Endothelial cell of umbilical vein (primary cell): ENCODE measurements around the gene TYRO3. TPM values are rescaled to one million over a fixed set of nuclear protein-coding genes. Genes with fewer than 3 reads are reported as not detected.

Source experiments
- BruUV-seq: library from RNA; stranded (reverse); fragments of 400-500 nt; replicated peaks from 2 replicates; lab custom pipeline; 2021; lab: Mats Ljungman, UMichigan
- CTCF ChIA-PET: fragments of 300-600, 350-600 bp; sonication (Branson Sonifier 250); formaldehyde crosslinking; loops from one replicate; lab custom pipeline; 2021; ENCODE audit warnings: antibody characterized with exemption, inconsistent platforms; lab: Charles Lee
- POLR2A ChIA-PET: fragments of 300-600, 350-600 bp; sonication (Branson Sonifier 250); formaldehyde crosslinking; loops from one replicate; lab custom pipeline; 2021; ENCODE audit warnings: antibody characterized with exemption, inconsistent platforms; lab: Charles Lee
- DNase-seq: peaks from one replicate; pipeline ENCODE4 v3.0.0-alpha.2; 2011; ENCODE audit warnings: low read depth, low spot score
- FAIRE-seq: peaks from 2 replicates; lab custom pipeline; 2011; peaks lifted over from hg19 to GRCh38; lab: Jason Lieb, UNC
- H2AFZ ChIP-seq: 2 replicates; pipeline ENCODE4 v1.6.0; 2012; ENCODE audit warnings: low read depth, low read length, control low read depth, inconsistent platforms
- H3K27ac ChIP-seq: 2 replicates; pipeline ENCODE4 v1.5.1; 2011; ENCODE audit warnings: low read depth, mild to moderate bottlenecking, control low read depth, low read length, moderate library complexity; ENCODE audit not compliant: insufficient read depth
- H3K27me3 ChIP-seq, 2 experiments: 2 replicates each; pipeline versions ENCODE4 v1.6.0 to v1.6.1; 2011; ENCODE audit warnings: low read length in 2 of 2, mixed read lengths in 1 of 2; ENCODE audit not compliant: control insufficient read depth in 2 of 2, insufficient read depth in 2 of 2
- H3K36me3 ChIP-seq, 2 experiments: 2 replicates in 1 of 2; 3 replicates in 1 of 2; pipeline ENCODE4 v1.5.1; 2011; ENCODE audit warnings: low read length in 2 of 2, mild to moderate bottlenecking in 1 of 2, moderate library complexity in 1 of 2; ENCODE audit not compliant: control insufficient read depth in 2 of 2, insufficient read depth in 2 of 2; ENCODE audit errors: extremely low read depth in 1 of 2
- H3K4me1 ChIP-seq: 3 replicates; pipeline ENCODE4 v1.5.1; 2011; ENCODE audit warnings: mild to moderate bottlenecking, low read length; ENCODE audit not compliant: control insufficient read depth, insufficient read depth; ENCODE audit errors: extremely low read depth
- H3K4me2 ChIP-seq: 2 replicates; pipeline ENCODE4 v1.6.1; 2011; ENCODE audit warnings: low read length, control low read depth, mixed read lengths; ENCODE audit not compliant: insufficient read depth
- H3K4me3 ChIP-seq, 3 experiments: fragments of 200-600 bp in 1 of 3; sonication (generic), shearing (Covaris generic) in 1 of 3; replicated peaks in 1 of 3; 2 replicates each; pipeline ENCODE4 v1.5.1; 2011 to 2016; ENCODE audit warnings: control low read depth in 3 of 3, low read length in 3 of 3, mild to moderate bottlenecking in 2 of 3, inconsistent platforms in 1 of 3, low read depth in 1 of 3, moderate library complexity in 1 of 3; ENCODE audit not compliant: insufficient read depth in 1 of 3
- H3K79me2 ChIP-seq: 2 replicates; pipeline ENCODE4 v1.6.0; 2012; ENCODE audit warnings: low read length, inconsistent platforms; ENCODE audit not compliant: control insufficient read depth, insufficient read depth
- H3K9ac ChIP-seq: replicated peaks from 2 replicates; pipeline ENCODE3; 2011; ENCODE audit warnings: low read length, control low read depth; ENCODE audit not compliant: insufficient read depth; ENCODE audit errors: extremely low read depth
- H3K9me1 ChIP-seq: replicated peaks from 3 replicates; pipeline ENCODE4 v1.6.0; 2011; ENCODE audit warnings: mild to moderate bottlenecking, low read length; ENCODE audit not compliant: control insufficient read depth, insufficient read depth; ENCODE audit errors: extremely low read depth
- H3K9me3 ChIP-seq: replicated peaks from 2 replicates; pipeline ENCODE4 v1.5.1; 2012; ENCODE audit warnings: low read length, inconsistent platforms; ENCODE audit not compliant: control insufficient read depth, insufficient read depth
- H4K20me1 ChIP-seq: replicated peaks from 2 replicates; pipeline ENCODE3; 2011; ENCODE audit warnings: mild to moderate bottlenecking, low read length; ENCODE audit not compliant: control insufficient read depth, insufficient read depth; ENCODE audit errors: extremely low read depth
- EZH2 ChIP-seq: IDR thresholded peaks from 2 replicates; pipeline ENCODE4 v1.6.1; 2012; ENCODE audit warnings: borderline replicate concordance, low read depth, mild to moderate bottlenecking, moderate library complexity, low read length, inconsistent platforms; ENCODE audit not compliant: severe bottlenecking
- FOS ChIP-seq: IDR thresholded peaks from 2 replicates; pipeline ENCODE4 v1.6.1; 2011; ENCODE audit warnings: mild to moderate bottlenecking, low read length, moderate library complexity, borderline replicate concordance; ENCODE audit not compliant: insufficient read depth
- GATA2 ChIP-seq: IDR thresholded peaks from 2 replicates; pipeline ENCODE4 v1.7.0; 2011; ENCODE audit warnings: low read depth, mild to moderate bottlenecking, moderate library complexity, mixed read lengths, low read length; ENCODE audit not compliant: insufficient read length, insufficient read depth
- JUN ChIP-seq: IDR thresholded peaks from 2 replicates; pipeline ENCODE4 v1.6.1; 2011; ENCODE audit warnings: borderline replicate concordance, low read depth; ENCODE audit not compliant: insufficient read length, insufficient read depth
- MAX ChIP-seq: IDR thresholded peaks from 2 replicates; pipeline ENCODE4 v1.6.1; 2011; ENCODE audit not compliant: insufficient read depth, insufficient read length
- MYC ChIP-seq: IDR thresholded peaks from one replicate; pipeline ENCODE4 v1.6.1; 2011; ENCODE audit warnings: mild to moderate bottlenecking, low read depth, low read length
- POLR2A ChIP-seq: IDR thresholded peaks from 2 replicates; pipeline ENCODE4 v1.6.1; 2012; ENCODE audit warnings: low read depth, mild to moderate bottlenecking, control low read depth, low read length
- POLR2AphosphoS5 ChIP-seq: IDR thresholded peaks from 2 replicates; pipeline ENCODE4 v1.6.1; 2012; ENCODE audit warnings: low read depth, mild to moderate bottlenecking, control low read depth, low read length, moderate library complexity; ENCODE audit not compliant: insufficient read depth
- dilution Hi-C: fragments of 300-500 bp; cut with MboI; formaldehyde crosslinking; loops from one replicate; pipeline ENCODE4 v1.15.0; 2019; ENCODE audit warnings: low sequenced_read_pairs; ENCODE audit not compliant: extremely low pct_ligation_motif_present
- intact Hi-C: fragments of 100-400 bp; cut with micrococcal nuclease; formaldehyde crosslinking; loops from one replicate; pipeline ENCODE4 v1.10.0; 2022
- polyA plus RNA-seq, 4 experiments: library from polyadenylated mRNA; depleted of rRNA in 3 of 4; stranded (reverse) in 3 of 4; unstranded in 1 of 4; fragments of >200 nt; gene quantifications; 2 replicates each; pipeline versions ENCODE4 v1.2.1 to v1.2.3, GENCODE V29; 2011 to 2012; ENCODE audit warnings: missing spikeins in 1 of 4
- total RNA-seq: library from RNA; stranded (reverse); gene quantifications from 2 replicates; pipeline ENCODE4 v1.2.3, GENCODE V29; 2021
- TF ChIP-seq, protein P1 (sequence below), 2 donors: IDR thresholded peaks; 1 replicate in 1 of 2; 2 replicates in 1 of 2; pipeline ENCODE4 v1.5.1; 2011; ENCODE audit warnings: low read length in 2 of 2, mild to moderate bottlenecking in 2 of 2, moderate library complexity in 2 of 2, control low read depth in 1 of 2, inconsistent platforms in 1 of 2, low read depth in 1 of 2; ENCODE audit not compliant: insufficient read depth in 1 of 2; ENCODE audit errors: extremely low read depth in 1 of 2

Gene TYRO3
- total and polyA plus RNA-seq, 2 donors (not counting 3 experiments of a cell fraction or from before 2014, with no cell fraction given), result 14.1 to 14.5 TPM

- intact Hi-C loops, result loop anchor here (10.0 kb wide), 1 partner anchor 89 kb away; no protein-coding TSS in a partner anchor
- H3K4me1 ChIP-seq, result peaks cover 7% of the 10 kb centered on the region
- H3K9me1 ChIP-seq, result no peaks in the 10 kb centered on the region
- CTCF ChIA-PET, result no interaction called here
- BruUV-seq, result no TSS peak
- TF ChIP-seq, protein P1, sequence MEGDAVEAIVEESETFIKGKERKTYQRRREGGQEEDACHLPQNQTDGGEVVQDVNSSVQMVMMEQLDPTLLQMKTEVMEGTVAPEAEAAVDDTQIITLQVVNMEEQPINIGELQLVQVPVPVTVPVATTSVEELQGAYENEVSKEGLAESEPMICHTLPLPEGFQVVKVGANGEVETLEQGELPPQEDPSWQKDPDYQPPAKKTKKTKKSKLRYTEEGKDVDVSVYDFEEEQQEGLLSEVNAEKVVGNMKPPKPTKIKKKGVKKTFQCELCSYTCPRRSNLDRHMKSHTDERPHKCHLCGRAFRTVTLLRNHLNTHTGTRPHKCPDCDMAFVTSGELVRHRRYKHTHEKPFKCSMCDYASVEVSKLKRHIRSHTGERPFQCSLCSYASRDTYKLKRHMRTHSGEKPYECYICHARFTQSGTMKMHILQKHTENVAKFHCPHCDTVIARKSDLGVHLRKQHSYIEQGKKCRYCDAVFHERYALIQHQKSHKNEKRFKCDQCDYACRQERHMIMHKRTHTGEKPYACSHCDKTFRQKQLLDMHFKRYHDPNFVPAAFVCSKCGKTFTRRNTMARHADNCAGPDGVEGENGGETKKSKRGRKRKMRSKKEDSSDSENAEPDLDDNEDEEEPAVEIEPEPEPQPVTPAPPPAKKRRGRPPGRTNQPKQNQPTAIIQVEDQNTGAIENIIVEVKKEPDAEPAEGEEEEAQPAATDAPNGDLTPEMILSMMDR (IDR thresholded peaks at IDR 0.05; ENCODE audit: extremely low read depth in 1 of 2, insufficient read depth in 1 of 2, low read depth in 1 of 2, low read length in 2 of 2), result no peak
- TF ChIP-seq GATA2 (no peak), POLR2AphosphoS5 (no peak), MAX (no peak), POLR2A (no peak), EZH2 (no peak), FOS (no peak), JUN (no peak), MYC (no peak)
- H2AFZ ChIP-seq, result no peak overlapping the region
- POLR2A ChIA-PET, result no interaction called here
- H4K20me1 ChIP-seq, result no peaks in the 10 kb centered on the region
- H3K27ac ChIP-seq, result no peak overlapping the region
- H3K9ac ChIP-seq, result no peak overlapping the region
- no peaks in the 10 kb centered on the region for H3K36me3 ChIP-seq
- peaks cover 0 to 8% of the 10 kb centered on the region in 2 experiments for H3K27me3 ChIP-seq
- H3K9me3 ChIP-seq, result no peaks in the 10 kb centered on the region
- FAIRE-seq, result no peak
- H3K79me2 ChIP-seq, result no peaks in the 10 kb centered on the region
- no peak for DNase-seq
- dilution Hi-C loops, result no loop called here
- no peak overlapping the region for H3K4me3 ChIP-seq
- H3K4me2 ChIP-seq, result no peak overlapping the region
Measured at GRCh38 chr15:41605566-41605965, 46.6 kb downstream of the TYRO3 start.
